OCI-LY3 (cell line): ENCODE measurements around the gene PTPRD.
A peak's percentile ranks its signal among the peaks of the same experiment; 100 is the strongest.

ENCODE experiments used
- H2AFZ ChIP-seq: fragments of 200-600, 300-600 bp; shearing (Covaris generic); 2 replicates; pipeline ENCODE4 v1.6.0; 2014; ENCODE audit warnings: antibody characterized with exemption, low read depth, low read length
- H3K27ac ChIP-seq: fragments of 200-600, 300-600 bp; sonication (generic); 2 replicates; pipeline ENCODE4 v1.5.1; 2014; ENCODE audit warnings: mild to moderate bottlenecking, low read length, moderate library complexity, mixed read lengths
- H3K27me3 ChIP-seq: fragments of 200-600, 300-600 bp; sonication (generic); 2 replicates; pipeline ENCODE4 v1.6.1; 2014; ENCODE audit warnings: low read depth, low read length, mixed read lengths
- H3K36me3 ChIP-seq: fragments of 200-600, 300-600 bp; sonication (generic); replicated peaks from 2 replicates; pipeline ENCODE3; 2014; ENCODE audit warnings: low read depth, low read length, mixed read lengths
- H3K4me1 ChIP-seq: fragments of 300-600, 200-600 bp; sonication (generic); 2 replicates; pipeline ENCODE4 v1.6.1; 2014; ENCODE audit warnings: low read length, mixed read lengths
- H3K4me2 ChIP-seq: fragments of 200-600, 300-600 bp; sonication (generic); 2 replicates; pipeline ENCODE4 v1.6.1; 2014; ENCODE audit warnings: low read length, mixed read lengths
- H3K4me3 ChIP-seq: fragments of 300-600, 200-600 bp; sonication (generic); 2 replicates; pipeline ENCODE4 v1.5.1; 2014; ENCODE audit warnings: antibody characterized with exemption, mild to moderate bottlenecking, low read length, moderate library complexity
- H3K79me2 ChIP-seq: fragments of 300-600, 200-600 bp; shearing (Covaris generic); 2 replicates; pipeline ENCODE4 v1.6.1; 2014; ENCODE audit warnings: mild to moderate bottlenecking, low read length, mixed read lengths
- H3K9ac ChIP-seq: fragments of 300-600, 200-600 bp; shearing (Covaris generic); 2 replicates; pipeline ENCODE4 v1.6.0; 2014; ENCODE audit warnings: mild to moderate bottlenecking, low read length, moderate library complexity
- H3K9me3 ChIP-seq: fragments of 200-600, 300-600 bp; shearing (Covaris generic); 2 replicates; pipeline ENCODE4 v1.6.1; 2014; ENCODE audit warnings: low read length, mixed read lengths; ENCODE audit not compliant: insufficient read depth
- H4K20me1 ChIP-seq: fragments of 200-600, 300-600 bp; sonication (generic); 2 replicates; pipeline ENCODE4 v1.6.1; 2016; ENCODE audit warnings: low read length, mixed read lengths; ENCODE audit not compliant: insufficient read depth
- EZH2phosphoT487 ChIP-seq: fragments of 200-600 bp; shearing (Covaris generic); IDR thresholded peaks from 2 replicates; pipeline ENCODE4 v1.6.1; 2018; ENCODE audit warnings: antibody characterized with exemption, mixed run types, low read depth
- TF ChIP-seq, protein P1 (sequence below): fragments of 200-600, 300-600 bp; sonication (generic); IDR thresholded peaks from 2 replicates; pipeline ENCODE4 v1.5.1; 2014; ENCODE audit warnings: antibody characterized with exemption, low read length, low read depth

PTPRD gene

GRCh38 chr9:9855177-9856078 lies 757.4 kb downstream of the PTPRD start:
- H3K27me3 ChIP-seq = no peaks in the 10 kb centered on the region
- no peaks in the 10 kb centered on the region for H4K20me1 ChIP-seq
- H3K27ac ChIP-seq = no peak overlapping the region
- TF ChIP-seq, protein P1, sequence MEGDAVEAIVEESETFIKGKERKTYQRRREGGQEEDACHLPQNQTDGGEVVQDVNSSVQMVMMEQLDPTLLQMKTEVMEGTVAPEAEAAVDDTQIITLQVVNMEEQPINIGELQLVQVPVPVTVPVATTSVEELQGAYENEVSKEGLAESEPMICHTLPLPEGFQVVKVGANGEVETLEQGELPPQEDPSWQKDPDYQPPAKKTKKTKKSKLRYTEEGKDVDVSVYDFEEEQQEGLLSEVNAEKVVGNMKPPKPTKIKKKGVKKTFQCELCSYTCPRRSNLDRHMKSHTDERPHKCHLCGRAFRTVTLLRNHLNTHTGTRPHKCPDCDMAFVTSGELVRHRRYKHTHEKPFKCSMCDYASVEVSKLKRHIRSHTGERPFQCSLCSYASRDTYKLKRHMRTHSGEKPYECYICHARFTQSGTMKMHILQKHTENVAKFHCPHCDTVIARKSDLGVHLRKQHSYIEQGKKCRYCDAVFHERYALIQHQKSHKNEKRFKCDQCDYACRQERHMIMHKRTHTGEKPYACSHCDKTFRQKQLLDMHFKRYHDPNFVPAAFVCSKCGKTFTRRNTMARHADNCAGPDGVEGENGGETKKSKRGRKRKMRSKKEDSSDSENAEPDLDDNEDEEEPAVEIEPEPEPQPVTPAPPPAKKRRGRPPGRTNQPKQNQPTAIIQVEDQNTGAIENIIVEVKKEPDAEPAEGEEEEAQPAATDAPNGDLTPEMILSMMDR = no peak
- H2AFZ ChIP-seq = no peak overlapping the region
- no peaks in the 10 kb centered on the region for H3K79me2 ChIP-seq
- H3K4me2 ChIP-seq = no peak overlapping the region
- H3K9ac ChIP-seq = no peak overlapping the region
- no peaks in the 10 kb centered on the region for H3K9me3 ChIP-seq
- H3K36me3 ChIP-seq = no peaks in the 10 kb centered on the region
- H3K4me1 ChIP-seq = no peaks in the 10 kb centered on the region
- H3K4me3 ChIP-seq = no peak overlapping the region

GRCh38 chr9:9847750-9848149 lies 765.1 kb downstream of the PTPRD start:
- Histone ChIP-seq H3K36me3 (no peaks in the 10 kb centered on the region), H3K79me2 (no peaks in the 10 kb centered on the region), H3K4me2 (peak overlapping the region; percentile 32), H3K27ac (no peak overlapping the region), H3K9ac (no peak overlapping the region), H3K9me3 (no peaks in the 10 kb centered on the region), H3K4me3 (no peak overlapping the region), H3K27me3 (no peaks in the 10 kb centered on the region), H2AFZ (peak overlapping the region; percentile 75), H3K4me1 (peaks cover 4% of the 10 kb centered on the region; the same call in 1 of the 2 replicates), H4K20me1 (no peaks in the 10 kb centered on the region)
- TF ChIP-seq, protein P1 = no peak
- no peak for TF ChIP-seq EZH2phosphoT487

- no peak overlapping the region for H3K9ac ChIP-seq
- no peaks in the 10 kb centered on the region for H4K20me1 ChIP-seq
- peak overlapping the region; percentile 29; the same call in 1 of the 2 replicates for H2AFZ ChIP-seq
- peaks cover 4% of the 10 kb centered on the region; the same call in 1 of the 2 replicates for H3K4me1 ChIP-seq
- H3K4me2 ChIP-seq = peak overlapping the region; percentile 32
- H3K4me3 ChIP-seq = 0 out of 2 replicates have a peak overlapping the region, but pooled peaks have one; percentile 30
- no peak overlapping the region for H3K27ac ChIP-seq
- no peaks in the 10 kb centered on the region for H3K9me3 ChIP-seq
- H3K36me3 ChIP-seq = no peaks in the 10 kb centered on the region
- TF ChIP-seq, protein P1 = no peak
- no peak for TF ChIP-seq EZH2phosphoT487
- H3K27me3 ChIP-seq = no peaks in the 10 kb centered on the region
- H3K79me2 ChIP-seq = no peaks in the 10 kb centered on the region
Observed at GRCh38 chr9:9846557-9846956, 766.2 kb downstream of the PTPRD start.

DNA sequence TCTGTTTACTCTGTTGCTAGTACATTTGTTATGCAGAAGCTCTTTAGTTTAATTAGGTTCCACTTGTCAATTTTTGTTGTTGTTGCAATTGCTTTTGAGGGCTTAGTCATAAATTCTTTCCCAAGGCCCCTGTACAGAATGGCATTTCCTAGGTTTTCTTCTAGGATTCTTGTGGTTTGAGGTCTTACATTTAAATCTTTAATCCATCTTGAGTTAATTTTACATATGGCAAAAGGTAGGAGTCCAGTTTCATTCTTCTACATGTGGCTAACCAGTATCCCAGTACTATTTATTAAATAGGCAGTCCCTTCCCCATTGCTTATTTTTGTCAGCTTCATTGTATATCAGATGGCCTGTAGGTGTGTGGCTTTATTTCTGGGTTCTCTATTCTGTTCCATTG lies 792.4 kb downstream of the PTPRD start:
- Histone ChIP-seq H3K9ac (no peak overlapping the region), H3K27ac (no peak overlapping the region), H3K4me1 (no peaks in the 10 kb centered on the region), H3K4me2 (no peak overlapping the region), H3K9me3 (no peaks in the 10 kb centered on the region), H3K4me3 (no peak overlapping the region), H4K20me1 (no peaks in the 10 kb centered on the region), H2AFZ (no peak overlapping the region), H3K36me3 (no peaks in the 10 kb centered on the region), H3K27me3 (no peaks in the 10 kb centered on the region), H3K79me2 (no peaks in the 10 kb centered on the region)
- TF ChIP-seq, protein P1 = no peak
- no peak for TF ChIP-seq EZH2phosphoT487
